Lower lobe of right lung (tissue), 2 donors: ENCODE results near the gene PDE9A. TPM values are rescaled to one million over a fixed set of nuclear protein-coding genes. Genes with fewer than 3 reads are reported as not detected.

ENCODE experiments used
- ATAC-seq, 2 donors: fragments of 200-7000 bp; cut with Tn5 transposase; one replicate each; pipeline ENCODE4 v1.9.1; 2020 to 2022; ENCODE audit warnings: mild to moderate bottlenecking in 2 of 2, moderate library complexity in 2 of 2
- DNase-seq: peaks from one replicate; pipeline ENCODE4 v3.0.0-alpha.2; 2020
- H3K27ac ChIP-seq: fragments of 200-600 bp; one replicate; pipeline ENCODE4 v1.8.0; 2022
- H3K27me3 ChIP-seq: fragments of 200-600 bp; one replicate; pipeline ENCODE4 v1.8.0; 2022; ENCODE audit warnings: low read depth
- H3K36me3 ChIP-seq: fragments of 200-600 bp; one replicate; pipeline ENCODE4 v1.8.0; 2022; ENCODE audit warnings: mild to moderate bottlenecking
- H3K4me1 ChIP-seq: fragments of 200-600 bp; one replicate; pipeline ENCODE4 v1.8.0; 2022
- H3K4me3 ChIP-seq: fragments of 200-600 bp; one replicate; pipeline ENCODE4 v1.8.0; 2022; ENCODE audit warnings: mild to moderate bottlenecking
- H3K9me3 ChIP-seq: fragments of 200-600 bp; one replicate; pipeline ENCODE4 v1.8.0; 2022
- intact Hi-C: fragments of 100-400 bp; cut with DNase I; formaldehyde crosslinking; loops from one replicate; pipeline ENCODE4 v1.11.0; 2022
- total RNA-seq: library from RNA; stranded (reverse); fragmentation: NEBNext Ultra II Directional; extraction: Animal tissue kit (Norgen Biotek cat#: 25700); gene quantifications from one replicate; pipeline ENCODE4 v1.2.1, GENCODE V29; 2021
- TF ChIP-seq, protein P1 (sequence below): fragments of 200-600 bp; IDR thresholded peaks from one replicate; pipeline ENCODE4 v1.8.0; 2022; ENCODE audit warnings: antibody characterized with exemption, mild to moderate bottlenecking
- donor health status: DM: no; HTN: yes; CAD: no; lungs with severe emphysema.

Gene PDE9A
- total RNA-seq, 1 donor from 2014 or later = 12.8 TPM

DNA sequence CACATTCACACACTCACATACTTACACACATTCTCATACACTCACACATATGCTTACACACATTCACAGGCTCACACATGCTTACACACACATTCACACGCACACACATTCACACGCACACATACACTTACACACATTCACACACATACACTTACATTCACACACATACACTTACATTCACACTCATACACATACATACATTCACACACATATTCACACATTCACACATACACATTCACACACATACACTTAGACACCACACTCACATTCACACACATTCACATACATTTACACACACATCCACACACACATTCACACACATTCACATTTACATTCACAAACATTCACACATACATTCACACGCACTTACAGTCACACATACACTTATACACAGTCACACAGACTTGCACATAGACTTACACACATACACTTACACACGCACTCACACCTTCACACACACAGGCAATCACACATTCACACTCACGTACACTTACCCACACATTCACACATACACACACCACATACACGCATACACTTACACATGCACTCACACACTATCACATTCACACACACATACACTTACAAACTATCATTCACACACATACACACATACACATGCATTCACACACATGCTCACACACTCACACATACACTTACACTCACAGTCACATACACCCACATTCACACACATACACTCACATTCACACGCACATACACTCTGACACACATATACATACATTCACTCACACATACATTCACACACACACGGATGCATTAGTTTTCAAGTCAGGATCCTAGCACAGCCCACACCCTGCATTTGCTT lies 16.8 kb downstream of the PDE9A start:
- no peak for ATAC-seq
- Histone ChIP-seq H3K4me3 (no peak overlapping the region), H3K36me3 (no peaks in the 10 kb centered on the region), H3K9me3 (no peaks in the 10 kb centered on the region), H3K27me3 (no peaks in the 10 kb centered on the region), H3K4me1 (no peaks in the 10 kb centered on the region), H3K27ac (no peak overlapping the region)
- DNase-seq = no peak
- intact Hi-C loops = no loop called here
- TF ChIP-seq, protein P1, sequence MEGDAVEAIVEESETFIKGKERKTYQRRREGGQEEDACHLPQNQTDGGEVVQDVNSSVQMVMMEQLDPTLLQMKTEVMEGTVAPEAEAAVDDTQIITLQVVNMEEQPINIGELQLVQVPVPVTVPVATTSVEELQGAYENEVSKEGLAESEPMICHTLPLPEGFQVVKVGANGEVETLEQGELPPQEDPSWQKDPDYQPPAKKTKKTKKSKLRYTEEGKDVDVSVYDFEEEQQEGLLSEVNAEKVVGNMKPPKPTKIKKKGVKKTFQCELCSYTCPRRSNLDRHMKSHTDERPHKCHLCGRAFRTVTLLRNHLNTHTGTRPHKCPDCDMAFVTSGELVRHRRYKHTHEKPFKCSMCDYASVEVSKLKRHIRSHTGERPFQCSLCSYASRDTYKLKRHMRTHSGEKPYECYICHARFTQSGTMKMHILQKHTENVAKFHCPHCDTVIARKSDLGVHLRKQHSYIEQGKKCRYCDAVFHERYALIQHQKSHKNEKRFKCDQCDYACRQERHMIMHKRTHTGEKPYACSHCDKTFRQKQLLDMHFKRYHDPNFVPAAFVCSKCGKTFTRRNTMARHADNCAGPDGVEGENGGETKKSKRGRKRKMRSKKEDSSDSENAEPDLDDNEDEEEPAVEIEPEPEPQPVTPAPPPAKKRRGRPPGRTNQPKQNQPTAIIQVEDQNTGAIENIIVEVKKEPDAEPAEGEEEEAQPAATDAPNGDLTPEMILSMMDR = no peak

GRCh38 chr21:42670884-42671283 lies 17.5 kb downstream of the PDE9A start:
- Histone ChIP-seq H3K27me3 (no peaks in the 10 kb centered on the region), H3K27ac (no peak overlapping the region), H3K9me3 (no peaks in the 10 kb centered on the region), H3K36me3 (no peaks in the 10 kb centered on the region), H3K4me1 (no peaks in the 10 kb centered on the region), H3K4me3 (no peak overlapping the region)
- no peak for ATAC-seq
- TF ChIP-seq, protein P1 = no peak
- no peak for DNase-seq
- intact Hi-C loops = no loop called here

GRCh38 chr21:42671778-42672593 lies 18.6 kb downstream of the PDE9A start:
- Histone ChIP-seq H3K27me3 (no peaks in the 10 kb centered on the region), H3K4me3 (no peak overlapping the region), H3K27ac (no peak overlapping the region), H3K4me1 (no peaks in the 10 kb centered on the region), H3K36me3 (no peaks in the 10 kb centered on the region), H3K9me3 (no peaks in the 10 kb centered on the region)
- ATAC-seq = no peak
- TF ChIP-seq, protein P1 = no peak
- DNase-seq = no peak
- intact Hi-C loops = no loop called here

- no peak for DNase-seq
- peak; percentile 75 to 82 for ATAC-seq
- Histone ChIP-seq H3K4me1 (peaks cover 3% of the 10 kb centered on the region), H3K27ac (no peak overlapping the region), H3K4me3 (no peak overlapping the region), H3K9me3 (no peaks in the 10 kb centered on the region), H3K36me3 (no peaks in the 10 kb centered on the region), H3K27me3 (no peaks in the 10 kb centered on the region)
- intact Hi-C loops = no loop called here
- TF ChIP-seq, protein P1 = no peak
Measured at GRCh38 chr21:42672699-42673458, 19.5 kb downstream of the PDE9A start.

- Histone ChIP-seq H3K4me1 (peaks cover 6% of the 10 kb centered on the region), H3K27me3 (no peaks in the 10 kb centered on the region), H3K27ac (no peak overlapping the region), H3K36me3 (no peaks in the 10 kb centered on the region), H3K9me3 (no peaks in the 10 kb centered on the region), H3K4me3 (no peak overlapping the region)
- intact Hi-C loops = no loop called here
- ATAC-seq (no peak), DNase-seq (no peak)
- TF ChIP-seq, protein P1 = no peak
Measured at GRCh38 chr21:42673633-42674328, 20.4 kb downstream of the PDE9A start.
